Measurements from ENCODE around the gene ERICH4.

GRCh38 chr19:41395355-41395754 lies 47.6 kb upstream of the ERICH4 start:
- TF ChIP-seq, protein P1, sequence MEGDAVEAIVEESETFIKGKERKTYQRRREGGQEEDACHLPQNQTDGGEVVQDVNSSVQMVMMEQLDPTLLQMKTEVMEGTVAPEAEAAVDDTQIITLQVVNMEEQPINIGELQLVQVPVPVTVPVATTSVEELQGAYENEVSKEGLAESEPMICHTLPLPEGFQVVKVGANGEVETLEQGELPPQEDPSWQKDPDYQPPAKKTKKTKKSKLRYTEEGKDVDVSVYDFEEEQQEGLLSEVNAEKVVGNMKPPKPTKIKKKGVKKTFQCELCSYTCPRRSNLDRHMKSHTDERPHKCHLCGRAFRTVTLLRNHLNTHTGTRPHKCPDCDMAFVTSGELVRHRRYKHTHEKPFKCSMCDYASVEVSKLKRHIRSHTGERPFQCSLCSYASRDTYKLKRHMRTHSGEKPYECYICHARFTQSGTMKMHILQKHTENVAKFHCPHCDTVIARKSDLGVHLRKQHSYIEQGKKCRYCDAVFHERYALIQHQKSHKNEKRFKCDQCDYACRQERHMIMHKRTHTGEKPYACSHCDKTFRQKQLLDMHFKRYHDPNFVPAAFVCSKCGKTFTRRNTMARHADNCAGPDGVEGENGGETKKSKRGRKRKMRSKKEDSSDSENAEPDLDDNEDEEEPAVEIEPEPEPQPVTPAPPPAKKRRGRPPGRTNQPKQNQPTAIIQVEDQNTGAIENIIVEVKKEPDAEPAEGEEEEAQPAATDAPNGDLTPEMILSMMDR (IDR thresholded peaks at IDR 0.05) = no peak
- no peak for TF ChIP-seq POLR2A (IDR thresholded peaks at IDR 0.05)

Data from tibial nerve (tissue), 3 donors.